PC-9 (cell line): ENCODE results near the gene TXNDC12. TPM values are rescaled to one million over a fixed set of nuclear protein-coding genes. Genes with fewer than 3 reads are reported as not detected.

Source experiments
- Bru-seq: library from RNA; stranded (reverse); fragments of 400-500 nt; gene quantifications from one replicate; lab custom pipeline; 2021; lab: Mats Ljungman, UMichigan
- BruChase-seq, 2 experiments: library from RNA; stranded (reverse); fragments of 400-500 nt; gene quantifications; one replicate each; lab custom pipeline; 2021; lab: Mats Ljungman, UMichigan
- BruUV-seq: library from RNA; stranded (reverse); fragments of 400-500 nt; replicated peaks from 2 replicates; lab custom pipeline; 2021; lab: Mats Ljungman, UMichigan
- CTCF ChIA-PET: fragments of 300-600 bp; sonication (Branson Sonifier 250); formaldehyde crosslinking; loops from one replicate; lab custom pipeline; 2022; ENCODE audit warnings: antibody characterized with exemption; lab: Charles Lee
- POLR2A ChIA-PET: fragments of 300-600 bp; sonication (Branson Sonifier 250); formaldehyde crosslinking; loops from one replicate; lab custom pipeline; 2022; ENCODE audit warnings: antibody characterized with exemption; ENCODE audit not compliant: unreplicated experiment; lab: Charles Lee
- DNase-seq, 2 experiments: peaks; one replicate each; pipeline versions ENCODE4 v3.0.0 to v3.0.0-alpha.2; 2015 to 2022; ENCODE audit warnings: mixed read lengths in 1 of 2
- H2AFZ ChIP-seq: fragments of 200-600 bp; sonication (generic); 2 replicates; pipeline ENCODE4 v1.8.1; 2017; ENCODE audit warnings: antibody characterized with exemption
- H3F3A ChIP-seq: fragments of 200-600 bp; sonication (generic); 2 replicates; pipeline ENCODE4 v1.8.1; 2017; ENCODE audit warnings: antibody characterized with exemption, mild to moderate bottlenecking, low read depth; ENCODE audit not compliant: insufficient read depth
- H3K27ac ChIP-seq: fragments of 200-600 bp; sonication (generic); 2 replicates; pipeline ENCODE4 v1.6.1; 2016; ENCODE audit warnings: mixed run types
- H3K27me3 ChIP-seq: fragments of 200-600 bp; sonication (generic); 2 replicates; pipeline ENCODE4 v1.6.1; 2016; ENCODE audit warnings: low read depth, mixed run types; ENCODE audit not compliant: insufficient read depth
- H3K36me3 ChIP-seq: fragments of 200-600 bp; sonication (generic); 2 replicates; pipeline ENCODE4 v1.6.1; 2016; ENCODE audit warnings: low read depth, mixed run types
- H3K4me1 ChIP-seq: fragments of 200-600 bp; sonication (generic); replicated peaks from 2 replicates; pipeline ENCODE4 v1.6.1; 2016; ENCODE audit warnings: mixed run types; ENCODE audit not compliant: insufficient read depth
- H3K4me2 ChIP-seq: fragments of 200-600 bp; sonication (generic); 2 replicates; pipeline ENCODE4 v1.6.1; 2017; ENCODE audit warnings: mixed run types
- H3K4me3 ChIP-seq: fragments of 200-600 bp; sonication (generic); 2 replicates; pipeline ENCODE4 v1.6.1; 2016; ENCODE audit warnings: mixed run types
- H3K79me2 ChIP-seq: fragments of 200-600 bp; sonication (generic); 2 replicates; pipeline ENCODE4 v1.6.1; 2017; ENCODE audit warnings: low read depth, mixed run types
- H3K9me2 ChIP-seq: fragments of 200-600 bp; sonication (generic); 2 replicates; pipeline ENCODE4 v1.8.1; 2017; ENCODE audit warnings: mild to moderate bottlenecking; ENCODE audit not compliant: insufficient read depth
- H3K9me3 ChIP-seq: fragments of 200-600 bp; sonication (generic); 2 replicates; pipeline ENCODE4 v1.8.1; 2016; ENCODE audit warnings: low read depth; ENCODE audit not compliant: insufficient read depth
- H4K20me1 ChIP-seq: fragments of 200-600 bp; sonication (generic); 2 replicates; pipeline ENCODE4 v1.8.1; 2017; ENCODE audit not compliant: insufficient read depth
- CTCF ChIP-seq: fragments of 200-600 bp; sonication (generic); conservative IDR thresholded peaks from 2 replicates; pipeline ENCODE4 v1.6.1; 2017; ENCODE audit warnings: mixed run types, antibody characterized with exemption, mild to moderate bottlenecking, moderate library complexity
- EZH2 ChIP-seq: fragments of 200-600 bp; sonication (generic); IDR thresholded peaks from 2 replicates; pipeline ENCODE4 v1.8.0; 2017; ENCODE audit warnings: antibody characterized with exemption, low read depth
- intact Hi-C: fragments of 100-400 bp; cut with micrococcal nuclease; formaldehyde crosslinking; loops from one replicate; pipeline ENCODE4 v1.10.0; 2022; ENCODE audit not compliant: unreplicated experiment
- long read RNA-seq: library from polyadenylated mRNA; stranded (forward); transcript quantifications from one replicate; pipeline ENCODE4 v2.0.0, GENCODE V29; 2022
- total RNA-seq: library from RNA; stranded (reverse); gene quantifications from 2 replicates; pipeline ENCODE4 v1.2.3, GENCODE V29; 2021

TXNDC12 gene
- total RNA-seq (61.3 and 77.3 TPM in 2 replicates), Bru-seq, nascent RNA (percentile 85 among the genes with signal in this experiment), BruChase-seq, experiment 1, labeled RNA remaining after a 2-hour chase (percentile 77 among the genes with signal in this experiment), BruChase-seq, experiment 2, labeled RNA remaining after a 6-hour chase (percentile 80 among the genes with signal in this experiment)
- long read RNA-seq, transcript TXNDC12-201 (7 exons, 2,396 nt), result major isoform, 240 of 256 reads
- long read RNA-seq, partial matches to known transcripts, result 2 of 256 reads
- long read RNA-seq, other reads (novel, unspliced or antisense), result 13 of 256 reads

- TF ChIP-seq CTCF, result no peak
- TF ChIP-seq EZH2, result no peak
- H3K36me3 ChIP-seq, result peaks cover 18% of the 10 kb centered on the region
- no peaks in the 10 kb centered on the region for H3K9me2 ChIP-seq
- H3K4me3 ChIP-seq, result peak within 1 kb of the TSS; percentile 95
- intact Hi-C loops, result loop anchor here (1.0 to 5.0 kb wide), 2 partner anchors 312 to 349 kb away; partner anchors contain the start of genes CC2D1B, ORC1 and PRPF38A
- peaks cover 17% of the 10 kb centered on the region for H3F3A ChIP-seq
- peak within 1 kb of the TSS; percentile 76 for H2AFZ ChIP-seq
- H3K9me3 ChIP-seq, result no peaks in the 10 kb centered on the region
- peak within 1 kb of the TSS; percentile 89 for H3K4me2 ChIP-seq
- peaks cover 39% of the 10 kb centered on the region for H3K4me1 ChIP-seq
- no peaks in the 10 kb centered on the region for H3K27me3 ChIP-seq
- CTCF ChIA-PET, result no interaction called here
- POLR2A ChIA-PET, result interaction anchor here (0.6 to 1.3 kb wide), 10 partner anchors 20 to 1081 kb away, joined by 3 to 6 read pairs (median 4); partner anchors contain the start of genes ORC1 and PRPF38A
- peak; percentile 86 to 92 for DNase-seq
- H3K79me2 ChIP-seq, result peaks cover 70% of the 10 kb centered on the region
- peak within 1 kb of the TSS; percentile 93 for H3K27ac ChIP-seq
- H4K20me1 ChIP-seq, result peaks cover 28% of the 10 kb centered on the region
- BruUV-seq, result TSS peak; percentile 19
These were observed at the start of gene TXNDC12 for GRCh38 chr1:52055066-52055865. TSS of gene TXNDC12 (minus strand) at chr1:52055191. CDS start at chr1:52055096, 95 bp downstream.

- H3F3A ChIP-seq, result no peaks in the 10 kb centered on the region
- no peak overlapping the region for H3K4me3 ChIP-seq
- H3K9me3 ChIP-seq, result no peaks in the 10 kb centered on the region
- H3K27me3 ChIP-seq, result no peaks in the 10 kb centered on the region
- H3K27ac ChIP-seq, result no peak overlapping the region
- H3K9me2 ChIP-seq, result no peaks in the 10 kb centered on the region
- TF ChIP-seq CTCF, result no peak
- no peak for TF ChIP-seq EZH2
- CTCF ChIA-PET, result no interaction called here
- no peak overlapping the region for H2AFZ ChIP-seq
- intact Hi-C loops, result no loop called here
- no peaks in the 10 kb centered on the region for H3K36me3 ChIP-seq
- no TSS peak for BruUV-seq
- no peak overlapping the region for H3K4me2 ChIP-seq
- H4K20me1 ChIP-seq, result no peaks in the 10 kb centered on the region
- H3K79me2 ChIP-seq, result no peaks in the 10 kb centered on the region
- H3K4me1 ChIP-seq, result no peaks in the 10 kb centered on the region
- DNase-seq, result no peak
- POLR2A ChIA-PET, result no interaction called here
These were observed 47.5 kb upstream of the TXNDC12 start for GRCh38 chr1:52102336-52103013.
